ENCODE results near the gene ESRRB. TPM values are rescaled to one million over a fixed set of nuclear protein-coding genes. Genes with fewer than 3 reads are reported as not detected.

Gene ESRRB
- total and polyA plus RNA-seq, 12 donors = 2.5 to 13.4 (median 7.0) TPM

- DNase-seq = no peak
- no peak for TF ChIP-seq CTCF (IDR thresholded peaks at IDR 0.05)
- Histone ChIP-seq H3K9me3 (no peaks in the 10 kb centered on the region), H3K4me1 (no peaks in the 10 kb centered on the region), H3K27me3 (no peaks in the 10 kb centered on the region), H3K36me3 (no peaks in the 10 kb centered on the region), H3K4me3 (no peak overlapping the region), H3K27ac (no peak overlapping the region)
- ATAC-seq = no peak
- intact Hi-C loops (cut with DNase I) = loop anchor here in 9 of 10 donors (2.0 to 10.0 kb wide), 3 partner anchors 187 to 189 kb away; no protein-coding TSS in a partner anchor
- 94 to 96% methylated on average over 5 of the region's 5 CpGs for WGBS, 2 donors
Measured at GRCh38 chr14:76457841-76458240, 81.9 kb downstream of the ESRRB start.

GRCh38 chr14:76461886-76462285 lies 85.9 kb downstream of the ESRRB start:
- WGBS, 2 donors = 95 to 96% methylated on average over 4 of the region's 4 CpGs

GRCh38 chr14:76462330-76462729 lies 86.4 kb downstream of the ESRRB start:
- TF ChIP-seq CTCF (IDR thresholded peaks at IDR 0.05) = no peak
- Histone ChIP-seq H3K36me3 (no peaks in the 10 kb centered on the region), H3K9me3 (no peaks in the 10 kb centered on the region), H3K27ac (no peak overlapping the region), H3K4me3 (no peak overlapping the region), H3K27me3 (no peaks in the 10 kb centered on the region), H3K4me1 (no peaks in the 10 kb centered on the region)
- ATAC-seq (no peak), DNase-seq (no peak)
- WGBS, 2 donors = 96 to 98% methylated on average over 11 of the region's 11 CpGs
- intact Hi-C loops (cut with DNase I) = no loop called here

More at GRCh38 chr14:76461886-76462285, 85.9 kb downstream of the ESRRB start:
- H3K4me1 ChIP-seq = no peaks in the 10 kb centered on the region
- H3K9me3 ChIP-seq = no peaks in the 10 kb centered on the region
- intact Hi-C loops (cut with DNase I) = no loop called here
- H3K4me3 ChIP-seq = no peak overlapping the region
- TF ChIP-seq CTCF (IDR thresholded peaks at IDR 0.05) = no peak
- no peaks in the 10 kb centered on the region for H3K27me3 ChIP-seq
- ATAC-seq (no peak), DNase-seq (no peak)
- H3K36me3 ChIP-seq = no peaks in the 10 kb centered on the region
- no peak overlapping the region for H3K27ac ChIP-seq

- H3K9me3 ChIP-seq = no peaks in the 10 kb centered on the region
- H3K27me3 ChIP-seq = no peaks in the 10 kb centered on the region
- H3K36me3 ChIP-seq = no peaks in the 10 kb centered on the region
- DNase-seq (no peak), ATAC-seq (no peak)
- TF ChIP-seq CTCF (IDR thresholded peaks at IDR 0.05) = no peak
- intact Hi-C loops (cut with DNase I) = no loop called here
- H3K27ac ChIP-seq = no peak overlapping the region
- H3K4me3 ChIP-seq = no peak overlapping the region
- H3K4me1 ChIP-seq = no peaks in the 10 kb centered on the region
- 82 to 98% methylated on average over 4 of the region's 4 CpGs for WGBS, 2 donors
Measured at GRCh38 chr14:76463105-76463504, 87.2 kb downstream of the ESRRB start.

Measured in heart right ventricle (tissue), 16 donors.